Omental fat pad (tissue), 4 donors: ENCODE data around the gene NPAS3. TPM values are rescaled to one million over a fixed set of nuclear protein-coding genes. Genes with fewer than 3 reads are reported as not detected.
A peak's percentile ranks its signal among the peaks of the same experiment; 100 is the strongest.

ENCODE experiments used
- ATAC-seq: fragments of 150-250 bp; one replicate; pipeline ENCODE4 v1.9.1; 2016; ENCODE audit warnings: mild to moderate bottlenecking, moderate library complexity; ENCODE audit not compliant: low FRiP score
- DNase-seq: peaks from one replicate; pipeline ENCODE4 v3.0.0-alpha.2; 2019; ENCODE audit warnings: low spot score
- CTCF ChIP-seq, 3 donors: fragments of 450-650 bp; IDR thresholded peaks; one replicate each; pipeline ENCODE4 v1.5.1; 2016 to 2017; ENCODE audit warnings: antibody characterized with exemption in 3 of 3, mild to moderate bottlenecking in 3 of 3, moderate library complexity in 2 of 3
- total RNA-seq, 4 donors: library from RNA; depleted of rRNA; stranded (reverse); fragments of >200 nt; gene quantifications; one replicate each; pipeline ENCODE4 v1.1.0, GENCODE V29; 2016

NPAS3 gene
- total RNA-seq, 4 donors from 2014 or later, result 0.79 to 6.0 (median 2.5) TPM

- TF ChIP-seq CTCF (IDR thresholded peaks at IDR 0.05), result no peak
- ATAC-seq, result no peak
- DNase-seq, result no peak
Observed at GRCh38 chr14:33642691-33643244, 704.1 kb downstream of the NPAS3 start.

- ATAC-seq (no peak), DNase-seq (no peak)
- TF ChIP-seq CTCF (IDR thresholded peaks at IDR 0.05), result no peak
Observed at GRCh38 chr14:33643426-33644181, 704.9 kb downstream of the NPAS3 start.

GRCh38 chr14:33646692-33647260 lies 708.1 kb downstream of the NPAS3 start:
- no peak for TF ChIP-seq CTCF (IDR thresholded peaks at IDR 0.05)
- no peak for DNase-seq
- no peak for ATAC-seq

GRCh38 chr14:33647385-33647786 lies 708.7 kb downstream of the NPAS3 start:
- ATAC-seq, result peak; percentile 90
- DNase-seq, result no peak
- no peak for TF ChIP-seq CTCF (IDR thresholded peaks at IDR 0.05)

- TF ChIP-seq CTCF (IDR thresholded peaks at IDR 0.05), result no peak
- ATAC-seq (no peak), DNase-seq (no peak)
Observed at GRCh38 chr14:33650430-33650829, 711.8 kb downstream of the NPAS3 start.

- DNase-seq (no peak), ATAC-seq (no peak)
- no peak for TF ChIP-seq CTCF (IDR thresholded peaks at IDR 0.05)
Observed at GRCh38 chr14:33652566-33653307, 714.1 kb downstream of the NPAS3 start.
